OCI-LY3 (cell line): ENCODE data around the gene PPP2R5C.

Experiments
- CTCF ChIP-seq: fragments of 200-600, 300-600 bp; sonication (generic); IDR thresholded peaks from 2 replicates; pipeline ENCODE4 v1.5.1; 2014; ENCODE audit warnings: antibody characterized with exemption, low read length, low read depth
- EZH2phosphoT487 ChIP-seq: fragments of 200-600 bp; shearing (Covaris generic); IDR thresholded peaks from 2 replicates; pipeline ENCODE4 v1.6.1; 2018; ENCODE audit warnings: antibody characterized with exemption, mixed run types, low read depth

DNA sequence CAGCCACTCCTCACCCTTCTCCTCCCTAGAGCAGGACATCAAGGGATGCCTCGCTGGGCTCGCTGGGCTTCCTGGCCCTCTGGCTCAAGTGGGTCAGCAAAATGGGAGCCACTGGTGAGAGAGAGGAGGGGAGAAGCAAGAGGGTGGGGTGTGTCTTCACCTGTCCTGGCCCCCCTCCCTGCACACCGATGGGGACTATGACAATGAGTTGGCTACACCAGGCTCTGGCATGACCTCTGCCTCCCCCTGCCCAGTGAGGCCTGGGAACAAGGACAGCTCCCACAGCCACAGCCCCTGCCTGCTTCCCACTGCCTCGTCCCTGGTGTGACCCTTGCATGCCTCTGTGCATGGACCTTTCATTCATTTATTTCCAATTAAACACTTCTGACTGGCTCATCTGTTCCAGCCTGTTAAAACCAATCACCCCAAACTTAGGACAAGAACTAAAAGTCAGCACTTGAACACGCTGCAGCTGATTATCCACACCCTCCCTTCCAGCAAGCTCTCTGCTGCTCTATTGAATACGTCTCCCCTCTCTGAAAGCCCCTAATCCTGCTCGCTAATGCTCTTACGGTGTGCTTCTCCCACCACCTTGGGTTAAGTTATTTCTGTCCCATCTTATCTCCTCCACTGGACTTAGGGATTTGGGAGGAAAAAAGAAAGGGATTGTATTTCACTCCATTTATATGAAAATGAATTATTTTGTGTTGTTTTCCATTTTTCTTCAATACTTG lies 5.8 kb upstream of the PPP2R5C start:
- no peak for TF ChIP-seq CTCF
- no peak for TF ChIP-seq EZH2phosphoT487
